Thyroid gland (tissue), 4 donors: ENCODE data around the gene IL5RA. TPM values are rescaled to one million over a fixed set of nuclear protein-coding genes. Genes with fewer than 3 reads are reported as not detected.

Experiments
- DNase-seq, 2 donors: peaks; one replicate each; pipeline ENCODE4 v3.0.0-alpha.2; 2019
- H3K27ac ChIP-seq, 3 donors: fragments of 200-600 bp; sonication (generic); 1 replicate in 2 of 3; 2 replicates in 1 of 3; pipeline ENCODE4 v1.5.1; 2016 to 2019; ENCODE audit warnings: mild to moderate bottlenecking in 1 of 3, moderate library complexity in 1 of 3
- H3K27me3 ChIP-seq: fragments of 200-600 bp; sonication (generic); one replicate; pipeline ENCODE4 v1.5.1; 2019
- H3K36me3 ChIP-seq, 2 donors: fragments of 200-600 bp; sonication (generic); one replicate each; pipeline ENCODE4 v1.5.1; 2016 to 2019
- H3K4me1 ChIP-seq, 2 donors: fragments of 200-600 bp; sonication (generic); one replicate each; pipeline ENCODE4 v1.5.1; 2017 to 2019
- H3K4me3 ChIP-seq, 3 donors: fragments of 200-600 bp; sonication (generic); replicated peaks in 1 of 3; 1 replicate in 2 of 3; 2 replicates in 1 of 3; pipeline ENCODE4 v1.5.1; 2016; ENCODE audit warnings: mild to moderate bottlenecking in 1 of 3
- H3K9me3 ChIP-seq: fragments of 200-600 bp; sonication (generic); one replicate; pipeline ENCODE4 v1.5.1; 2017
- POLR2A ChIP-seq, 2 donors: fragments of 450-650 bp; IDR thresholded peaks; one replicate each; pipeline ENCODE4 v1.6.1; 2017; ENCODE audit warnings: antibody characterized with exemption in 2 of 2, mild to moderate bottlenecking in 2 of 2, moderate library complexity in 1 of 2
- WGBS, 2 donors: methylation state at CpG; one replicate each; pipeline ENCODE4 v1.1.5; 2017; 5-methylcytosine and 5-hydroxymethylcytosine counted together
- intact Hi-C: fragments of 100-400 bp; cut with DNase I; formaldehyde crosslinking; loops from one replicate; pipeline ENCODE4 v1.15.1; 2023
- total RNA-seq, 4 donors: library from RNA; depleted of rRNA; stranded (reverse); fragments of >200 nt; gene quantifications; one replicate each; pipeline ENCODE4 v1.2.3, GENCODE V29; 2016
- TF ChIP-seq, protein P1 (sequence below), 6 experiments: fragments of 200-600 bp in 3 of 6; fragments of 450-650 bp in 3 of 6; sonication (generic) in 3 of 6; IDR thresholded peaks; one replicate each; pipeline ENCODE4 v1.5.1; 2016 to 2019; ENCODE audit warnings: antibody characterized with exemption in 6 of 6, mild to moderate bottlenecking in 2 of 6, inconsistent platforms in 1 of 6, moderate library complexity in 1 of 6

IL5RA gene
- total RNA-seq, 4 donors from 2014 or later, result 1.6 TPM; not detected in 3

DNA sequence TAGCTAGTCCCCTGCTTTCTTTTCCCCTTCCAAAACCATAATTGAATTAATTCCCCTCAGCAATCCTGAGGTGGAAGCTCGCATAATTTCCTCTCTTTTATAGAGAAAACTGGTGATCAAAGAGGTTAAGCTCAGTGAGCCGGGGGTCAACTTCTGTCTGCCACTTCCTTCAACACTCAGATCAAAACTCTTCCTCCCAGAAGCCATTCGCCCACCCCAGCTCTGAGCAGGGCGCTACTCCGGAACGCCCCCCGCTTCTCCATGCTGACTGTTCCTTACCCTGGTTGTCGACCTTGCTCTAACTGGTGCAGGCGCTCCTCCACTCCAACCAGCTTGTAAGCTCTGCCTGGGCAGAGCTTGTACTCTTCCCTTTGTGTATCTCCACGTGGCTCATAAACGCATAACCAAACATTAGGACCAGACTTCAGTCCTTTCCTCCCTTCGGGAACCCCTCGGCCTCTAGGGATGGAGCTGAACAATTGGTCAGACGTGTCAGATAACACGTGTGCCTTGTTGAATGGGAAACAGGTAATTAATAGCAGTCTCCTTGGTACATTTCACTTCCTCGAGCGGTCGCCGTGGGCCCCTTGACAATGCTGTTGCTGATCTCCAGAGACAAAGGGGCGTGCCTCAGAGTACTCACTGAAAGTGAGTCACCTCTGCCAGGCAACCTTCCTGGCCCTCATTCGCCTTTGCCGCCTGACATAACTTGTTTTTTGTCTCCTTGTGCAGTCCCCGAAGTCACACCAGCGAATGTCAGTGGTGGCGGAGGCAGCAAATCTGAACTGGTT, 71.8 kb downstream of the IL5RA start:
- DNase-seq, result no peak
- TF ChIP-seq POLR2A (IDR thresholded peaks at IDR 0.05), result no peak
- TF ChIP-seq, protein P1, sequence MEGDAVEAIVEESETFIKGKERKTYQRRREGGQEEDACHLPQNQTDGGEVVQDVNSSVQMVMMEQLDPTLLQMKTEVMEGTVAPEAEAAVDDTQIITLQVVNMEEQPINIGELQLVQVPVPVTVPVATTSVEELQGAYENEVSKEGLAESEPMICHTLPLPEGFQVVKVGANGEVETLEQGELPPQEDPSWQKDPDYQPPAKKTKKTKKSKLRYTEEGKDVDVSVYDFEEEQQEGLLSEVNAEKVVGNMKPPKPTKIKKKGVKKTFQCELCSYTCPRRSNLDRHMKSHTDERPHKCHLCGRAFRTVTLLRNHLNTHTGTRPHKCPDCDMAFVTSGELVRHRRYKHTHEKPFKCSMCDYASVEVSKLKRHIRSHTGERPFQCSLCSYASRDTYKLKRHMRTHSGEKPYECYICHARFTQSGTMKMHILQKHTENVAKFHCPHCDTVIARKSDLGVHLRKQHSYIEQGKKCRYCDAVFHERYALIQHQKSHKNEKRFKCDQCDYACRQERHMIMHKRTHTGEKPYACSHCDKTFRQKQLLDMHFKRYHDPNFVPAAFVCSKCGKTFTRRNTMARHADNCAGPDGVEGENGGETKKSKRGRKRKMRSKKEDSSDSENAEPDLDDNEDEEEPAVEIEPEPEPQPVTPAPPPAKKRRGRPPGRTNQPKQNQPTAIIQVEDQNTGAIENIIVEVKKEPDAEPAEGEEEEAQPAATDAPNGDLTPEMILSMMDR (IDR thresholded peaks at IDR 0.05), result no peak
- WGBS, 2 donors, result 82 to 85% methylated on average over 25 of the region's 25 CpGs
- Histone ChIP-seq H3K4me3 (no peak overlapping the region), H3K4me1 (no peaks in the 10 kb centered on the region), H3K36me3 (no peaks in the 10 kb centered on the region), H3K27ac (no peak overlapping the region), H3K9me3 (no peaks in the 10 kb centered on the region), H3K27me3 (no peaks in the 10 kb centered on the region)
- intact Hi-C loops, result no loop called here

DNA sequence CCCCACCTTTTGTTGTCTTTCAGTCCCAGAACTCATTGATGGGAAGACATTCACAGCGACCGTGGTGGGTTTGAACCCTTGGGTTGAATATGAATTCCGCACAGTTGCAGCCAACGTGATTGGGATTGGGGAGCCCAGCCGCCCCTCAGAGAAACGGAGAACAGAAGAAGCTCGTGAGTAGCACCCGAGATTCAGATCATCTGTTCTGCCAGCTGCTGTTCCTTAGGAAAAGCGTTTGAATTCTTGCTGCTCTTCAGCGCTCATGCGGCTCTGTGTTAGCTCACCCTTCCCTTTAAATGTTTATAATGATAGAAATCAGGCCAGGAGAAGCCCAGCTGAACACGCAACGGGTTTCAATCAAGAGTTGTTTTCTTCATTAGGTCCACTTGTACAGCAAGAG, 73.0 kb downstream of the IL5RA start:
- Histone ChIP-seq H3K27me3 (no peaks in the 10 kb centered on the region), H3K4me1 (no peaks in the 10 kb centered on the region), H3K27ac (no peak overlapping the region), H3K36me3 (no peaks in the 10 kb centered on the region), H3K4me3 (no peak overlapping the region), H3K9me3 (no peaks in the 10 kb centered on the region)
- DNase-seq, result no peak
- 77 to 80% methylated on average over 13 of the region's 13 CpGs for WGBS, 2 donors
- TF ChIP-seq, protein P1 (IDR thresholded peaks at IDR 0.05), result no peak
- TF ChIP-seq POLR2A (IDR thresholded peaks at IDR 0.05), result no peak
- intact Hi-C loops, result no loop called here

DNA sequence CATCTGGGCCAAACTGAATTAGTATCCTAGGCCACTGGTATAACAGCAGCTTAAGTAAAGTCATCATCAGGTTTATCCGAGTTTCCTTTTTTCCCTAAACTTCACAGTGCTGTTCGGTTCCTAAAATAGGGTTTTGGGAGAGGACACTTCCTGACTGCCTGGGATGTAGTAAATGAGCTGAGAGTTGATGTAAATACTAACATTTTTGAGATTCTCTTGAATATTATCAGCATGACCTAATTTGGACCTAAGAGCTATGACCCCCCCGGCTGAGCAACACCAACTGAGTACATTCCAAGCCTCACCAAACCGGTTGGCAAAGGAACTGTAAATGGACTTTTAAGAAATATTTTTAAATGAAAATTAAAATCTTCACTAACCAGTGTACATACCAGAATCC, 78.8 kb downstream of the IL5RA start:
- Histone ChIP-seq H3K36me3 (no peaks in the 10 kb centered on the region), H3K4me1 (no peaks in the 10 kb centered on the region), H3K9me3 (no peaks in the 10 kb centered on the region), H3K27ac (no peak overlapping the region), H3K27me3 (no peaks in the 10 kb centered on the region), H3K4me3 (no peak overlapping the region)
- no peak for DNase-seq
- 71 to 82% methylated on average over 4 of the region's 4 CpGs for WGBS, 2 donors
- TF ChIP-seq, protein P1 (IDR thresholded peaks at IDR 0.05), result no peak
- TF ChIP-seq POLR2A (IDR thresholded peaks at IDR 0.05), result no peak
- intact Hi-C loops, result no loop called here

DNA sequence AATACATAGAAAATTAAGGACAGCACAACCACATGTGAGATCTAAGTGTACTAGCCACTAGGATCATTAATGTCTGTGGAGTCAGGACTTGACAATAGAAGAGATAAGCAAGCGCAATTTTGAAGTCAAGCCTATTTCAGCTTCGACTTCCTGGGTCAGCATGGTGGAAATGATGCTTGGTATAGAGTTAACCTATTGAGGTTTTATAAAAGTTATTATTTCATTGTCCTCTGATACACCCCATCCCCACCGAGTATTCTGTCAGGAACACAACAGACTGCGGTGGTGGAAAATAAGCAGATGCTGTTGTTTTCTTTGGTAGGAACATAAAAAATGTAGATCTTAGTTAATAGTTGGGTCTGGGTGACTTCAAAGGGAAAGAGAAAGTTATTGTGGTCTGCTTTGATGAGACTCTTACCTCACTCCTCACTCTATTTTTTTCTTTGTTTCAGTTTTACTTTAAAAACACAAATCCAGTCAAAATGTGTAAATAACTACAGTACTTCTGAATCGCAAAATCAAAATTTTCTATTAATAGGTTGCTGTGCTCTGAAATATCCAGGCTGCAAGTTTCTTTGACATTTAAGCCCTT, 82.1 kb downstream of the IL5RA start:
- TF ChIP-seq POLR2A (IDR thresholded peaks at IDR 0.05), result no peak
- TF ChIP-seq, protein P1 (IDR thresholded peaks at IDR 0.05), result no peak
- H3K4me1 ChIP-seq, result no peaks in the 10 kb centered on the region
- no peaks in the 10 kb centered on the region for H3K9me3 ChIP-seq
- H3K4me3 ChIP-seq, result no peak overlapping the region
- no peaks in the 10 kb centered on the region for H3K36me3 ChIP-seq
- 65 to 77% methylated on average over 5 of the region's 5 CpGs for WGBS, 2 donors
- intact Hi-C loops, result no loop called here
- H3K27ac ChIP-seq, result no peak overlapping the region
- no peak for DNase-seq
- H3K27me3 ChIP-seq, result no peaks in the 10 kb centered on the region

DNA sequence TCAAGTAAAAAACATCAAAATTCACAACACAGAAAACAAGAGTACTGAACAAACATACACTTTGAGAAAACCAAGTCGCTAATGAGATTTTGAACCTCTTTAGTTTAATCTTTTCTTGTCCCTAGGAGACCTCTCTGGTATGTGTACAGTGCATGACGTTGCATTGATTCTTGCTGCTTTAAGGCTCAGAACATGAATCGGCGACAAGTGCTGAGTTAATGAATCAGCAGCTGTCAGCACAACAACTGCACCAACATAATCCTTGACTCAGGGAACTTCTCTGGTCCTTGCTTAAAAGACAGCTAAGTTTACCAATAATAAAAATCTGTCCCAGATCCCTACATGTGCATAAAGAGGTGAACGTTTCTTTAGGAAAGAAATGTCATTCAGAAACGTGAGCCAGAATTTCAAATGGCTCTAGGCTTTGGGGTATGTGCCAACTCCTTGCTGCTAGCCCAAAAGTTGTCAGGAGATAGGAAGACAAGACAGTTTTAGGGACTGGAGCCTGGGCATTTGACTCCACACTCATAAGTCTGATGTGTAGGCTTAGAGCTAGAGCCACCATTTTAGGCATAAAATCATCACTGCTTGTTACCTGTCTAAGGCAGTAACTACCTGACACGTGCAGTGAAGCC, 86.9 kb downstream of the IL5RA start:
- no peaks in the 10 kb centered on the region for H3K27me3 ChIP-seq
- no peak for DNase-seq
- no peaks in the 10 kb centered on the region for H3K9me3 ChIP-seq
- WGBS, 2 donors, result 54 to 57% methylated on average over 7 of the region's 7 CpGs
- H3K36me3 ChIP-seq, result no peaks in the 10 kb centered on the region
- intact Hi-C loops, result no loop called here
- TF ChIP-seq POLR2A (IDR thresholded peaks at IDR 0.05), result no peak
- TF ChIP-seq, protein P1 (IDR thresholded peaks at IDR 0.05), result no peak
- H3K4me3 ChIP-seq, result no peak overlapping the region
- no peak overlapping the region for H3K27ac ChIP-seq
- H3K4me1 ChIP-seq, result no peaks in the 10 kb centered on the region
